Keratinocyte (primary cell): ENCODE measurements around the gene FHOD1. TPM values are rescaled to one million over a fixed set of nuclear protein-coding genes. Genes with fewer than 3 reads are reported as not detected.

Experiments used
- DNase-seq: peaks from one replicate; pipeline ENCODE4 v3.0.0-alpha.2; 2011; ENCODE audit warnings: low read depth, missing footprints, low spot score
- FAIRE-seq: peaks from 2 replicates; lab custom pipeline; 2011; peaks lifted over from hg19 to GRCh38; lab: Jason Lieb, UNC
- H2AFZ ChIP-seq: 2 replicates; pipeline ENCODE4 v1.6.0; 2012; ENCODE audit warnings: low read length, control low read depth, inconsistent platforms; ENCODE audit not compliant: control insufficient read depth
- H3K27ac ChIP-seq: 2 replicates; pipeline ENCODE4 v1.5.1; 2011; ENCODE audit warnings: low read length; ENCODE audit not compliant: control insufficient read depth, insufficient read depth
- H3K27me3 ChIP-seq: 3 replicates; pipeline ENCODE4 v1.6.0; 2011; ENCODE audit warnings: low read length; ENCODE audit not compliant: control insufficient read depth, insufficient read depth; ENCODE audit errors: extremely low read depth
- H3K36me3 ChIP-seq, 2 experiments: 2 replicates in 1 of 2; 3 replicates in 1 of 2; pipeline ENCODE4 v1.5.1; 2011; ENCODE audit warnings: low read length in 2 of 2, mild to moderate bottlenecking in 1 of 2; ENCODE audit not compliant: control insufficient read depth in 2 of 2, insufficient read depth in 2 of 2; ENCODE audit errors: extremely low read depth in 1 of 2
- H3K4me1 ChIP-seq: 3 replicates; pipeline ENCODE4 v1.5.1; 2011; ENCODE audit warnings: low read length; ENCODE audit not compliant: control insufficient read depth, insufficient read depth; ENCODE audit errors: extremely low read depth
- H3K4me2 ChIP-seq: 3 replicates; pipeline ENCODE4 v1.6.0; 2011; ENCODE audit warnings: low read depth, low read length; ENCODE audit not compliant: control insufficient read depth, insufficient read depth; ENCODE audit errors: extremely low read depth
- H3K4me3 ChIP-seq, 3 experiments: fragments of 200-600 bp in 1 of 3; sonication (generic) in 1 of 3; 2 replicates in 2 of 3; 3 replicates in 1 of 3; pipeline ENCODE4 v1.5.1; 2011 to 2016; ENCODE audit warnings: low read length in 3 of 3, mild to moderate bottlenecking in 3 of 3, control low read depth in 2 of 3, inconsistent platforms in 1 of 3, low read depth in 1 of 3, mixed read lengths in 1 of 3, mixed run types in 1 of 3, moderate library complexity in 1 of 3; ENCODE audit not compliant: control insufficient read depth in 2 of 3, insufficient read depth in 2 of 3; ENCODE audit errors: extremely low read depth in 1 of 3
- H3K79me2 ChIP-seq: 2 replicates; pipeline ENCODE4 v1.6.0; 2012; ENCODE audit warnings: low read length; ENCODE audit not compliant: control insufficient read depth, insufficient read depth
- H3K9ac ChIP-seq: 3 replicates; pipeline ENCODE4 v1.6.0; 2011; ENCODE audit warnings: low read length; ENCODE audit not compliant: control insufficient read depth, insufficient read depth; ENCODE audit errors: extremely low read depth
- H3K9me1 ChIP-seq: 3 replicates; pipeline ENCODE4 v1.6.0; 2011; ENCODE audit warnings: low read length; ENCODE audit not compliant: control insufficient read depth, insufficient read depth; ENCODE audit errors: extremely low read depth
- H3K9me3 ChIP-seq: 2 replicates; pipeline ENCODE4 v1.5.1; 2012; ENCODE audit warnings: low read depth, low read length; ENCODE audit not compliant: control insufficient read depth
- H4K20me1 ChIP-seq: 3 replicates; pipeline ENCODE4 v1.6.0; 2011; ENCODE audit warnings: low read length; ENCODE audit not compliant: control insufficient read depth, insufficient read depth; ENCODE audit errors: extremely low read depth
- EZH2 ChIP-seq: IDR thresholded peaks from one replicate; pipeline ENCODE4 v1.6.1; 2012; ENCODE audit warnings: inconsistent platforms, mild to moderate bottlenecking, low read length, moderate library complexity
- dilution Hi-C: fragments of 300-500 bp; cut with MboI; formaldehyde crosslinking; loops from one replicate; pipeline ENCODE4 v1.7.0; 2020; ENCODE audit warnings: low sequenced_read_pairs; ENCODE audit not compliant: extremely low pct_ligation_motif_present
- polyA plus RNA-seq, 5 experiments: library from polyadenylated mRNA; depleted of rRNA in 3 of 5; stranded (reverse) in 3 of 5; stranded (forward) in 1 of 5; unstranded in 1 of 5; fragments of >200 nt; gene quantifications; 1 replicate in 1 of 5; 2 replicates in 3 of 5; 3 replicates in 1 of 5; pipeline versions ENCODE4 v1.2.1 to v1.2.3, GENCODE V29; 2011 to 2012; ENCODE audit warnings: missing spikeins in 2 of 5, low read depth in 1 of 5, low replicate concordance in 1 of 5
- TF ChIP-seq, protein P1 (sequence below), 3 experiments: IDR thresholded peaks in 1 of 3; conservative IDR thresholded peaks in 1 of 3; optimal IDR thresholded peaks in 1 of 3; 2 replicates in 2 of 3; 3 replicates in 1 of 3; pipeline versions ENCODE3 to v1.5.1; 2011; ENCODE audit warnings: low read length in 3 of 3, mild to moderate bottlenecking in 3 of 3, moderate library complexity in 2 of 3, control low read depth in 1 of 3, inconsistent platforms in 1 of 3; ENCODE audit not compliant: insufficient read depth in 2 of 3; ENCODE audit errors: extremely low read depth in 1 of 3

The FHOD1 gene
- polyA plus RNA-seq, 1 donor (not counting 4 experiments of a cell fraction or from before 2014, with no cell fraction given), result 29.4 TPM

DNA sequence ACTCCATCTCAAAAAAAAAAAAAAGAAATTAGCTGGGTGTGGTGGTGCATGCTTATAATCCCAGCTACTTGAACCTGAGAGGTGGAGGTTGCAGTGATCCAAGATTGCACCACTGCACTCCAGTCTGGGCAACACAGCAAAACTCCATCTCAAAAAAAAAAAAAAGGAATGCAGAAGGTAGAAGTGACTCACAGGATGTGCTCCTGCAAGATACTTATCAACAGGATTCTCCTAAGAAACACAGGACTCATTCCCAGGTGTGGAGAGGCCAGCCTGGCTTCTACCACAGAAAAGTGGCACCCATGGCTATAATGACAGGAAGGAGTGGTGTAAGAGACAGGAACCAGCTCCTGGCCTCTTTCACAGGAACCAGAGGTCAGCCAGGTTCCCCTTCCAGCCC lies 34.5 kb downstream of the FHOD1 start:
- DNase-seq, result peak; percentile 60
- H4K20me1 ChIP-seq, result no peaks in the 10 kb centered on the region
- peaks cover 25% of the 10 kb centered on the region for H3K4me1 ChIP-seq
- peak overlapping the region; percentile 71 for H3K4me2 ChIP-seq
- H3K4me3 ChIP-seq, result peak overlapping the region in 2 of 3 experiments; percentile 8 to 29
- H3K36me3 ChIP-seq, result no peaks in the 10 kb centered on the region
- no peaks in the 10 kb centered on the region for H3K9me3 ChIP-seq
- H3K9me1 ChIP-seq, result no peaks in the 10 kb centered on the region
- dilution Hi-C loops, result no loop called here
- H3K27ac ChIP-seq, result peak overlapping the region; percentile 67
- peak overlapping the region; percentile 39 for H3K9ac ChIP-seq
- H3K27me3 ChIP-seq, result no peaks in the 10 kb centered on the region
- FAIRE-seq, result peak; percentile 93
- H3K79me2 ChIP-seq, result no peaks in the 10 kb centered on the region
- H2AFZ ChIP-seq, result peak overlapping the region; percentile 47
- no peak for TF ChIP-seq EZH2
- TF ChIP-seq, protein P1, sequence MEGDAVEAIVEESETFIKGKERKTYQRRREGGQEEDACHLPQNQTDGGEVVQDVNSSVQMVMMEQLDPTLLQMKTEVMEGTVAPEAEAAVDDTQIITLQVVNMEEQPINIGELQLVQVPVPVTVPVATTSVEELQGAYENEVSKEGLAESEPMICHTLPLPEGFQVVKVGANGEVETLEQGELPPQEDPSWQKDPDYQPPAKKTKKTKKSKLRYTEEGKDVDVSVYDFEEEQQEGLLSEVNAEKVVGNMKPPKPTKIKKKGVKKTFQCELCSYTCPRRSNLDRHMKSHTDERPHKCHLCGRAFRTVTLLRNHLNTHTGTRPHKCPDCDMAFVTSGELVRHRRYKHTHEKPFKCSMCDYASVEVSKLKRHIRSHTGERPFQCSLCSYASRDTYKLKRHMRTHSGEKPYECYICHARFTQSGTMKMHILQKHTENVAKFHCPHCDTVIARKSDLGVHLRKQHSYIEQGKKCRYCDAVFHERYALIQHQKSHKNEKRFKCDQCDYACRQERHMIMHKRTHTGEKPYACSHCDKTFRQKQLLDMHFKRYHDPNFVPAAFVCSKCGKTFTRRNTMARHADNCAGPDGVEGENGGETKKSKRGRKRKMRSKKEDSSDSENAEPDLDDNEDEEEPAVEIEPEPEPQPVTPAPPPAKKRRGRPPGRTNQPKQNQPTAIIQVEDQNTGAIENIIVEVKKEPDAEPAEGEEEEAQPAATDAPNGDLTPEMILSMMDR (optimal IDR thresholded peaks at IDR 0.05 in 1 of 3, IDR thresholded peaks at IDR 0.05 in 1 of 3, conservative IDR thresholded peaks at IDR 0.05 in 1 of 3; ENCODE audit: extremely low read depth in 1 of 3, insufficient read depth in 2 of 3, low read length in 3 of 3), result no peak

DNA sequence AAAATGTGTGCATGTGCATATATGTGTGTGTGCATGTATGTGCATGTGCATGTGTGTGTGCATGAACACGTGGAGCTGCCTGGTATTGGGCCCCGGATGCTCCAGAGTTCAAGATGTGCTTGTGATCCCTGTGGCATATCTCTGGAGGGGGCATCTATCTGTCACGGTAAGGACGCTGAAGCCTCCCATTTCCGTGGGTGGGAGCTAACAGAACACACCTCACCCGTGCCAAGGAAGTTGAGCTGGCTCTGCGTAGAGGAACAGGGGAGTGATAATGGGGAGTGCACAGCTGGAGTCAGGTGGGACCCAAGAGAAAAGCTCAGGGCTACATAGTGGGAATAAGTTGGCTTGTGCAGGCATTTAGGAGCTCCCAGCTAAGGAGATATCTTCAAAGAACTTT lies 35.6 kb downstream of the FHOD1 start:
- no peaks in the 10 kb centered on the region for H3K9me3 ChIP-seq
- H3K9ac ChIP-seq, result no peak overlapping the region
- FAIRE-seq, result no peak
- H4K20me1 ChIP-seq, result no peaks in the 10 kb centered on the region
- TF ChIP-seq, protein P1 (optimal IDR thresholded peaks at IDR 0.05 in 1 of 3, IDR thresholded peaks at IDR 0.05 in 1 of 3, conservative IDR thresholded peaks at IDR 0.05 in 1 of 3; ENCODE audit: extremely low read depth in 1 of 3, insufficient read depth in 2 of 3, low read length in 3 of 3), result no peak
- TF ChIP-seq EZH2, result no peak
- no peak overlapping the region for H2AFZ ChIP-seq
- H3K27me3 ChIP-seq, result no peaks in the 10 kb centered on the region
- H3K9me1 ChIP-seq, result peaks cover 4% of the 10 kb centered on the region
- H3K36me3 ChIP-seq, result no peaks in the 10 kb centered on the region
- no peak overlapping the region for H3K4me2 ChIP-seq
- H3K79me2 ChIP-seq, result no peaks in the 10 kb centered on the region
- dilution Hi-C loops, result no loop called here
- H3K4me3 ChIP-seq, result no peak overlapping the region
- H3K27ac ChIP-seq, result no peak overlapping the region
- no peak for DNase-seq
- peaks cover 36% of the 10 kb centered on the region for H3K4me1 ChIP-seq
